Right ventricle myocardium superior (tissue), 1 donor: ENCODE measurements around the gene MPST. TPM values are rescaled to one million over a fixed set of nuclear protein-coding genes. Genes with fewer than 3 reads are reported as not detected.
A peak's percentile ranks its signal among the peaks of the same experiment; 100 is the strongest.

Source experiments
- ATAC-seq: fragments of 200-7000 bp; cut with Tn5 transposase; one replicate; pipeline ENCODE4 v1.9.1; 2020; ENCODE audit warnings: mild to moderate bottlenecking; ENCODE audit not compliant: poor library complexity
- DNase-seq: peaks from one replicate; pipeline ENCODE4 v3.0.0-alpha.2; 2020
- intact Hi-C: fragments of 100-400 bp; cut with DNase I; formaldehyde crosslinking; loops from one replicate; pipeline ENCODE4 v1.11.2; 2022
- total RNA-seq: library from RNA; stranded (reverse); fragmentation: NEBNext Ultra II Directional; extraction: Animal tissue kit (Norgen Biotek cat#: 25700); gene quantifications from one replicate; pipeline ENCODE4 v1.2.1, GENCODE V29; 2021
- donor health status: DM: no; HTN: yes; CAD: no; lungs with severe emphysema.

Gene MPST
- total RNA-seq, 1 donor from 2014 or later = 60.3 TPM

- ATAC-seq (peak; percentile 1), DNase-seq (no peak)
- intact Hi-C loops = no loop called here
These were observed 1.3 kb upstream of the MPST start for GRCh38 chr22:37018086-37018814.

DNA sequence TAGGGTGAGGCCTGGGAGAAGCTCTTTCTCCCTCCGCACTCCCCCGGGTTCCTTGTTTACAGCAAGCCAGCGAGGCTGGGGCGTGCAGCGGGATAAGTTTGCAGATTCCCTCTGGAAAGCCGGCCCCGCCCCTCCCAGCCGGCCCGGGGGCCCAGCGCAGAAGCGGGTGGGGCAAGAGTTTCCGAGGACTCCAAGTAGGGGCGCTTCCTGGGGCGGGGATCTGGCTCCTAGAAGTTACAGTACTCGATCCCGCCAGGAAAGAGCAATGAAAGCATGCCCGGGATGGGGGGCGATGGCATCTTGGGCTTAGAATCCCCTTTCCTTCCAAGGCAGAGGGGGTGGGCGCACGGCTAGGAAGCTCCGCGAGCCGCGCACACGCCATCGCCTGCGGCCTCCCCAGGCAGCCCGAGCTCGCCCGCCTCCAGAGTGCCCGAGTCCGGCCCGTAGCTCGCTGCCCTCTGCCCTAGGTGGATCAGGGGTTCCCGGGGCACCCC is 680 bp upstream of the MPST start:
- intact Hi-C loops = no loop called here
- DNase-seq (peak; percentile 84), ATAC-seq (peak; percentile 53)

GRCh38 chr22:37020192-37020479 is 594 bp downstream of the MPST start:
- no peak for DNase-seq
- peak; percentile 34 for ATAC-seq
- intact Hi-C loops = no loop called here

- no peak for DNase-seq
- intact Hi-C loops = no loop called here
- ATAC-seq = no peak
These were observed 1.5 kb downstream of the MPST start for GRCh38 chr22:37021041-37021440.

GRCh38 chr22:37021710-37022482 is 2.4 kb downstream of the MPST start:
- intact Hi-C loops = no loop called here
- no peak for ATAC-seq
- peak; percentile 71 for DNase-seq

DNA sequence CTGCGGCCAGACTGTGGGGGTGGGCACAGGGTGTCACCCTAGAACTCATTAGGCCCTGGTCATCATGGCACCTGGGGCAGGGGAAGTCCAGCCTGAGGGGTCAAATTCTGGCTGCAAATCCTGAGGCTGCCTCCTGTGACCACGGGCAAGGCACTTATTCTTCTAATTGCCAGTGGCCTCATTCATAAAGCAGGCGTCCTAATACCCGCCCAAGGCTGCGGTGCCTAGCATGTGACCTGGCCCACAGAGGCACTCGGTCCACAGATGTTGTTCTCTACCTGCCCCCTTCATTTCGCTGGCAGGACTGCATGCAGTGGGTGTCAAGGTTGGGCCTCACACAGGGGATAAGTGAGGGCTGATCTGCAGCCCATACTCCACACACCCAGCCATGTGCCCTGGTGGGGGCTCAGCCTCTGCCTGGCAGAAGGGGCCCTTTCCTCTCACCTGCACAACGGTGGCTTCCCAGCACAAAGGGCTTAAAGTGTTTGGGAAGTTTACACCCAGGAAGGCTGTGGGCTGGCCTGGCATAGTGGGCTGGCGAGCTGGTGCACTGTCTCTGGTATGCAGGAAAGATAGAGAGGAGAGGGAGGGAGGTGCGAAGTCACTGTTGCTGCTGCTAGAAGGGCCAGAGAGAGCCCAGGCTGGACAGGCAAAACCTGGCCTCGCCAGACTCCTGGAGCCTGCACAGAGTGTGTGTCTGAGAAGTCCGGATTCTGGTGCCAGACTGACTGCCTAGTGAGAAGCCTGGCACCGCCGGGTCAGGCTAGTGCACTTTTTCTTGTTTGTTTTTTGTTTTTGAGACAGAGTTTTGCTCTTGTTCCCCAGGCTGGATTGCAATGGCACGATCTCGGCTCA is 3.2 kb downstream of the MPST start:
- intact Hi-C loops = no loop called here
- DNase-seq = no peak
- ATAC-seq = peak; percentile 8

- no peak for ATAC-seq
- DNase-seq = no peak
These were observed 4.3 kb downstream of the MPST start for GRCh38 chr22:37023743-37024338.

GRCh38 chr22:37024339-37025157 is 5.0 kb downstream of the MPST start:
- ATAC-seq = no peak
- DNase-seq = no peak
- intact Hi-C loops = no loop called here

More at GRCh38 chr22:37023743-37024338, 4.3 kb downstream of the MPST start:
- intact Hi-C loops = no loop called here

- intact Hi-C loops = no loop called here
- no peak for ATAC-seq
- no peak for DNase-seq
These were observed 6.0 kb downstream of the MPST start for GRCh38 chr22:37025500-37026070.

- ATAC-seq = peak; percentile 66
- no peak for DNase-seq
- intact Hi-C loops = no loop called here
These were observed 6.8 kb downstream of the MPST start for GRCh38 chr22:37026325-37026724.

- no peak for ATAC-seq
- DNase-seq = no peak
- intact Hi-C loops = no loop called here
These were observed 8.0 kb downstream of the MPST start for GRCh38 chr22:37027556-37027955.

GRCh38 chr22:37028692-37029674 is 9.4 kb downstream of the MPST start:
- no peak for DNase-seq
- no peak for ATAC-seq

DNA sequence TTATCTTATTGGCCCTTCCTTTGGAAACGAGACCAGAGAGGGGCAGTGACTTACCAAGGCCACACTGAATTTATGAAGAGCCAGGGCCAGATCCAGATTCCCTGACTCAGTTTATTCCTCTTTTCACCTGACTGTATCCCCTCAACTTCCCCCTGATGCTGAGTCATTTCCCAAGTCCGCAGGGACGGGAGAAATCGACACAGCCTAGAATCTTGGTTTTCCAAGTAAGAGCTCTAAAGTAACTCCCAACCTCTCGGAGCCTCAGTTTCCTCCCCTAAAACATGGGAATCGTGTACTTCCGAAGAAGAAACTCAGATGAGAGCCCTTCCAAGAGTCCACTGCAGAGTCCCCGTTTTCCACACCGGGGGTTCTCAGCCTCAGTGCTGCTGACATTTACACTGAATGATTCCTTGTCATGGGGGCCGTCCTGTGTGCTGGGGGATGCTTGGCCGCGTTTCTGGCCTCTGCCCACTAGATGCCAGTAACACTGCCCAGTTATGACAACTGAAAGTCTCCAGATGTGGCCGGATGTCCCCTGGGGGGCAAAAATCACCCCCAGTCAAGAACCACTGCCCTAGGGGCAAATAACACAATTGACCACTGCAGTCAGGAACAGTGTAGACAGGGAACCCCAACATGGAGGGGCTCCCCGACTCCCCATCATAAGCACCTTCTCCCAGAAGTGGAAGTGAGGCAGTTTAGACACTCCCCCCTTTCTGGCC is 11.2 kb downstream of the MPST start:
- ATAC-seq = no peak
- intact Hi-C loops = no loop called here
- DNase-seq = no peak

More at GRCh38 chr22:37028692-37029674, 9.4 kb downstream of the MPST start:
- intact Hi-C loops = no loop called here

DNA sequence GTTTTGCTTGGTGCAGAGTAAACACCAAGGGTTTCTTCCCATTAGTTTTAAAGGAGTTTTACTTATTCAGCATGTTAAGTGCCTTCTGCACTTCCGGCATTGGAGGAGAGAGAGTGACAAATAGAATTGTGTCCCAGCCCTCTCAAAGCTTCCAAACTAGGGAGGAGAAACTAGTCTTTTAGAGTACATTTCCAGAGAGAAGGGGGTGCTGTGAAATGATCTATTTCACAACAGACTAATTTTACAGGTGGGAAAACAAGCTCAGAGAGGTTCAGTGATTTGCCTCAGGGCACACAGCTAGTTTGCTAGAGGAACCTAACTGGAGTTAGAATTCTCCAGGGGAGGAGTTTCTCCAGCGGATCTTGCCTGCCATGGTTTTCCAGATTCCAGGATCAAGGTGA is 12.6 kb downstream of the MPST start:
- intact Hi-C loops = no loop called here
- no peak for ATAC-seq
- DNase-seq = no peak

DNA sequence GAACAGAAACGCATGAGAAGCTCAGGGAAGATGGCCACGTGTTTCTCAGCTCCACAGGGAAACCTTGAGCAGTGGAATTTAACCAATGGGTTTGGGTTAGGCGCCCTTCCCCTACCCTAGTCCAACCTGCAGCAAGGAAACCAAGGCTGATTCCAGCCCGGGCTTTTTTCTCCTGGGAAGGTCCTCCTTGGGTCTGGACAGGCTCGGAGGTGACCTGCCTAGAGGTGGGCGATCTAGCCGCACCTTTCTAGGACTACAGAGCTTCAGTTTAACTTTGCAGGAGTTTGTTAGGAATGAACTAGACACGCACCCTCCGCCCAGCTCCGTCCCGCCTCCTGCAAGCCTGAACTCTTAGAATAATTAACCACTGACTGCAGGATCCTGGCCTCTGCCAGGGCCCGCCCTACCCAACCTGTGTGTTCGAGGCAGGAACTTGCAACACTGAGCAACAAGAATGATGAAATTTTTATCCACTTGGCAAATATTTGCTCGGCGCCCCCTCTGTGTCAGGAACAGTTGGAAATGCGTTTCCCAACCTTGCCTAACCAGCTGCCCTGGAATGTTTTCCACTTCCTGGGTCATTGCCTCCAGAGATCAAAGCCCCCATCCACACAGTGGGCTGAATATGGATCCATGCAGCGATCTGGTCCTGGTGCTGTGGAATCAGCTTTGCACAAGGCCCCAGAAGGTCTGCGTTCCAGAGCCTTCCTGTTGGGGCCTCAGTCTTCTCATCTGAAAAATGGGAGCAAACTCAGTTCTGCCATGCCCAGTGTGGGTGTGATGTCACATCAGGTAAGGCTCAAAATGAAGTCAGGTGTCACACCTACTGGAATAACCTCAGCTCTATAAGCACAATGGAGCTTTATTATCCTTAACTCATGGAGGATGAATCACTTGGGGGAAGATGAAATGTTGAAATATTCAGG is 13.3 kb downstream of the MPST start:
- peak; percentile 40 for ATAC-seq
- no peak for DNase-seq
- intact Hi-C loops = no loop called here
